NCI-H82 (cell line): Measurements from ENCODE around the gene CHRND.
"Not testable (repeated sequence)": the region's sequence is repeated elsewhere in the genome, so short reads cannot be mapped to it uniquely, and the experiment has no call there.

ENCODE experiments used
- DNase-seq: peaks from one replicate; lab custom pipeline; 2025; lab: John Stamatoyannopoulos, UW

CHRND gene

GRCh38 chr2:232525199-232525598 is 761 bp upstream of the CHRND start:
- DNase-seq, result no peak

GRCh38 chr2:232526372-232526941 is 497 bp downstream of the CHRND start:
- DNase-seq, result peak; percentile 54

GRCh38 chr2:232527905-232528470 is 2.0 kb downstream of the CHRND start:
- DNase-seq, result no peak

GRCh38 chr2:232528746-232529460 is 2.9 kb downstream of the CHRND start:
- DNase-seq, result no peak

- no peak for DNase-seq
Measured at GRCh38 chr2:232529806-232530547, 4.0 kb downstream of the CHRND start.

GRCh38 chr2:232530626-232531260 is 4.8 kb downstream of the CHRND start:
- no peak for DNase-seq

GRCh38 chr2:232532419-232532818 is 6.5 kb downstream of the CHRND start:
- no peak for DNase-seq

GRCh38 chr2:232532821-232533220 is 6.9 kb downstream of the CHRND start:
- DNase-seq, result not testable (repeated sequence)

- DNase-seq, result no peak
Measured at GRCh38 chr2:232533944-232534710, 8.2 kb downstream of the CHRND start.

GRCh38 chr2:232534940-232535651 is 9.1 kb downstream of the CHRND start:
- no peak for DNase-seq

- DNase-seq, result no peak
Measured at GRCh38 chr2:232535761-232536530, 10.0 kb downstream of the CHRND start.

GRCh38 chr2:232537079-232537478 is 11.1 kb downstream of the CHRND start:
- DNase-seq, result peak; percentile 56

- no peak for DNase-seq
Measured at GRCh38 chr2:232537499-232537898, 11.5 kb downstream of the CHRND start.

GRCh38 chr2:232538671-232539070 is 12.7 kb downstream of the CHRND start:
- no peak for DNase-seq

- DNase-seq, result no peak
Measured at GRCh38 chr2:232539298-232540231, 13.6 kb downstream of the CHRND start, which contains the start of gene CHRNG. Gene CHRNG (plus strand): TSS chr2:232539692. CDS start chr2:232539748, 56 bp downstream.

- no peak for DNase-seq
Measured at GRCh38 chr2:232540441-232541041, 14.6 kb downstream of the CHRND start.

- DNase-seq, result no peak
Measured at GRCh38 chr2:232541195-232541960, 15.4 kb downstream of the CHRND start.
